Gastroesophageal sphincter (tissue), 3 donors: ENCODE measurements around the gene ETV4.

Experiments used
- EP300 ChIP-seq: sonication (generic); formaldehyde crosslinking; IDR thresholded peaks from one replicate; pipeline ENCODE4 v1.6.1; 2017; ENCODE audit warnings: antibody characterized with exemption, mild to moderate bottlenecking
- POLR2A ChIP-seq, 2 donors: fragments of 450-650 bp; IDR thresholded peaks; one replicate each; pipeline ENCODE4 v1.6.1; 2017; ENCODE audit warnings: antibody characterized with exemption in 2 of 2, mild to moderate bottlenecking in 2 of 2, moderate library complexity in 1 of 2
- POLR2AphosphoS5 ChIP-seq: sonication (generic); formaldehyde crosslinking; IDR thresholded peaks from one replicate; pipeline ENCODE4 v1.6.1; 2017; ENCODE audit warnings: antibody characterized with exemption
- TF ChIP-seq, protein P1 (sequence below), 4 experiments: fragments of 200-600 bp in 2 of 4; fragments of 450-650 bp in 2 of 4; sonication (generic) in 1 of 4; IDR thresholded peaks; one replicate each; pipeline ENCODE4 v1.5.1; 2017 to 2019; ENCODE audit warnings: antibody characterized with exemption in 4 of 4, mild to moderate bottlenecking in 2 of 4, moderate library complexity in 2 of 4

DNA sequence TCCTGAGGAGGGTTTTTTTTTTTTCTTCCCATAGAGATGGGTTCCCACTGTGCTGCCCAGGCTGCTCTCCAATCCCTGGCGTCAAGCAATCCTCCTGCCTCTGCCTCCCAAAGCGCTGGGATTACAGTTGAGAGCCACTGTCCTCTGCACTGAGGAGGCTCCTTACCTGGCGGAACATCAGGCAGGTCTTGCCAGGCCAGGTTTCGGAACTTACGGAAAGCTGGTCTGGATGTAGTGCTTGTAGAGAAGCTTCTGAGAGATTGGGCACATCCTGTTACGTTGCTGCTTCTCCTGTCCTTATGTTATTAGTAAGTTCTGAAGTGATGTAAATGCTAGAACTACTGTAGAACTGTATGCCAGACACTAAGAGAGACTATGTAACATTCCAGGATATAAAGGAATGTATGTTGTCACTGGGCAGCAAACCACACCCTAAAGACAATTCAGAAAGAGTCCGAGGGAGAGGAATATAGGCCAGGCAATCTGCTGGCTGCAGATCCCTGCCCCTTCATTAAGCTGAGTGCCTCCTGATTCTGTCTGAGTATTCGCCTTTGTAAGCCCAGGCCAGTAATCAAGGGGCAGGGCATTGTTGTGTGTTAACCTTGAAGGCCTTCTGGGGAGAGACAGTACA is 21.1 kb downstream of the ETV4 start:
- TF ChIP-seq POLR2AphosphoS5 (no peak), POLR2A (IDR thresholded peaks at IDR 0.05) (no peak), EP300 (no peak)
- TF ChIP-seq, protein P1, sequence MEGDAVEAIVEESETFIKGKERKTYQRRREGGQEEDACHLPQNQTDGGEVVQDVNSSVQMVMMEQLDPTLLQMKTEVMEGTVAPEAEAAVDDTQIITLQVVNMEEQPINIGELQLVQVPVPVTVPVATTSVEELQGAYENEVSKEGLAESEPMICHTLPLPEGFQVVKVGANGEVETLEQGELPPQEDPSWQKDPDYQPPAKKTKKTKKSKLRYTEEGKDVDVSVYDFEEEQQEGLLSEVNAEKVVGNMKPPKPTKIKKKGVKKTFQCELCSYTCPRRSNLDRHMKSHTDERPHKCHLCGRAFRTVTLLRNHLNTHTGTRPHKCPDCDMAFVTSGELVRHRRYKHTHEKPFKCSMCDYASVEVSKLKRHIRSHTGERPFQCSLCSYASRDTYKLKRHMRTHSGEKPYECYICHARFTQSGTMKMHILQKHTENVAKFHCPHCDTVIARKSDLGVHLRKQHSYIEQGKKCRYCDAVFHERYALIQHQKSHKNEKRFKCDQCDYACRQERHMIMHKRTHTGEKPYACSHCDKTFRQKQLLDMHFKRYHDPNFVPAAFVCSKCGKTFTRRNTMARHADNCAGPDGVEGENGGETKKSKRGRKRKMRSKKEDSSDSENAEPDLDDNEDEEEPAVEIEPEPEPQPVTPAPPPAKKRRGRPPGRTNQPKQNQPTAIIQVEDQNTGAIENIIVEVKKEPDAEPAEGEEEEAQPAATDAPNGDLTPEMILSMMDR (IDR thresholded peaks at IDR 0.05): no peak
